ENCODE results near the gene STK10. TPM values are rescaled to one million over a fixed set of nuclear protein-coding genes. Genes with fewer than 3 reads are reported as not detected.
A peak's percentile ranks its signal among the peaks of the same experiment; 100 is the strongest.

STK10 gene
- total and polyA plus RNA-seq, 9 of the 15 experiments (the other 6 are each of a cell fraction or from before 2014, with no cell fraction given): 0.30 to 6.7 (median 2.4) TPM

DNA sequence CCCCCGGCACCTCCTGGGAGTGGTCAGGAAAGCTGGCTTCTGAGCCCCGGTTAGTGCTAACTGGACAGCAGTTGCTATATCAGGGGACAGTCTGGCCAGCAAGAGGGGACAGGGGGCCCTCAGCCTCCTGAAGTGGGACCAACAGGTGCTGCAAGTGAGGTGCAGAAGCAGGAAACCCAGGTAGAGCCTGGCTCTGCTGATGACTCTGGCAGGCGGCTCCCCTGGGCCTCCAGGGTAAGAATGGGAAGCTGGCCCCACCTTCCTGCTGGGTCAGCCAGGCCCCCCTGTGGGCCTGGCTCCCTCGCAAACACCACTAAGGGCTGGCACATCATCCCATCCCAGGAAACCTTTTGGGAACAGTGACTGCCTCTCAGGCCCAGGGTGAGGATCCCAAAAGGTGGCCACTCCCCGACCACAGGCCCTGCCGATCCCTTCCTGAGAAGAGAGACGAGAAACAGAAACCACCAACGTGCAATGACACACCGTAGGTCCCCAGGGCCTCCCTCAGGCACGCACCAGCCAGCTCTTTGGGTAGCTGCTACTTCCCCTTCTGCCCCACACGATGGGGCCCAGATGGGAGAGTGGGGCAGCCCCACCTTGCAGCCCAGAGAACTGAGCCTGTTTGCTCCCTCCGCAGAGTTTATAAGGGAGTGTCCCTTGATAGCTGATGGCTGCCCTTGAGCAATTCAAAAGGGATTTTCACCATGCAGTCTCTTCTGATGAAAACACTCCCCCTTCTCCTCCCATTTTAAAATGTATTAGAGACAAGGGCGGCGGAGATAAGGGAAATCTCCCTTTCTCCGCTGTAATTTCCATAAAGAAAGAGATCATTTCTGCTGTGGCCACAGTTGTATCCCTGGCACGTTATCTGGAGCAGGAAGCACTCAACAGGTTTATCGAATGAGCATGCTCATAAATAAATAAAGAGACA is 76.8 kb downstream of the STK10 start:
- no TSS peak for BruUV-seq (replicated peaks)
- in situ Hi-C loops (cut with MboI) (loop anchor here (5.0 to 10.0 kb wide), 2 partner anchors 76 to 254 kb away; partner anchors contain the start of gene STK10), intact Hi-C loops (cut with micrococcal nuclease) (loop anchor here (1.0 to 5.0 kb wide), 2 partner anchors 41 to 77 kb away; partner anchors contain the start of gene STK10)
- Histone ChIP-seq H3K4me3 (no peak overlapping the region), H3K4me1 (replicated peaks in 1 of 2; ENCODE audit: control insufficient read depth in 2 of 2, insufficient read depth in 2 of 2, low read length in 2 of 2) (peaks cover 26 to 28% of the 10 kb centered on the region in 2 experiments; a peak in 4 of 5 replicates), H3K4me2 (ENCODE audit: insufficient read depth, low read length) (peak overlapping the region; percentile 56), H3K36me3 (ENCODE audit: control insufficient read depth, insufficient read depth, low read length) (no peaks in the 10 kb centered on the region), H4K20me1 (replicated peaks; ENCODE audit: control insufficient read depth, insufficient read depth, low read length) (no peaks in the 10 kb centered on the region), H3K27ac (ENCODE audit: extremely low read depth, low read depth, low read length) (no peak overlapping the region), H3K9ac (ENCODE audit: insufficient read depth in 1 of 2, low read depth in 2 of 2, low read length in 2 of 2) (peak overlapping the region in 1 of 2 experiments; percentile 66; a peak in 2 of 4 replicates), H3K9me1 (ENCODE audit: control insufficient read depth, insufficient read depth, low read length) (no peaks in the 10 kb centered on the region), H2AFZ (ENCODE audit: low read depth, low read length) (peak overlapping the region; percentile 69), H3K79me2 (ENCODE audit: control insufficient read depth, insufficient read depth, low read length) (no peaks in the 10 kb centered on the region), H3K27me3 (ENCODE audit: control insufficient read depth in 2 of 2, insufficient read depth in 2 of 2, low read length in 2 of 2) (0 out of 5 replicates have a peak, but pooled peaks cover 0 to 5% of the 10 kb centered on the region in 2 experiments), H3K9me3 (replicated peaks; ENCODE audit: control insufficient read depth, insufficient read depth, low read depth, low read length) (no peaks in the 10 kb centered on the region)
- CTCF ChIA-PET (ENCODE audit: low intra/inter-chr PET ratio): interaction anchor here (1.2 kb wide), 1 partner anchor 78 kb away, joined by 3 read pairs; no protein-coding TSS in a partner anchor
- whole genome bisulfite sequencing (ENCODE audit: insufficient coverage, low coverage, missing lambda C conversion rate): 23% methylated on average over 15 of the region's 17 CpGs
- peak; percentile 37 to 50 (median 39) for DNase-seq (ENCODE audit: extremely low read depth in 1 of 4, low spot score in 3 of 4)
- ATAC-seq: peak; percentile 79
- FAIRE-seq: peak; percentile 11
- POLR2A ChIA-PET: interaction anchor here (0.7 to 1.2 kb wide), 2 partner anchors 8 to 77 kb away, joined by 3 to 4 read pairs; partner anchors contain the start of gene STK10
- no peak for TF ChIP-seq KLF1 (tag; IDR thresholded peaks at IDR 0.05)
- peak; percentile 67 for TF ChIP-seq CTBP1 (IDR thresholded peaks at IDR 0.05; ENCODE audit: borderline replicate concordance)
- TF ChIP-seq HMGN3 (IDR thresholded peaks at IDR 0.05; ENCODE audit: borderline replicate concordance, extremely low read depth, insufficient read length, low read depth, low read length): no peak
- TF ChIP-seq XRCC4 (IDR thresholded peaks at IDR 0.05; ENCODE audit: extremely low read depth, insufficient read depth, insufficient read length): no peak
- TF ChIP-seq ZNF695 (CRISPR knock-in tag; IDR thresholded peaks at IDR 0.05): no peak
- TF ChIP-seq RBFOX2 (IDR thresholded peaks at IDR 0.05; ENCODE audit: low read depth, low read length): no peak
- TF ChIP-seq, protein P1, sequence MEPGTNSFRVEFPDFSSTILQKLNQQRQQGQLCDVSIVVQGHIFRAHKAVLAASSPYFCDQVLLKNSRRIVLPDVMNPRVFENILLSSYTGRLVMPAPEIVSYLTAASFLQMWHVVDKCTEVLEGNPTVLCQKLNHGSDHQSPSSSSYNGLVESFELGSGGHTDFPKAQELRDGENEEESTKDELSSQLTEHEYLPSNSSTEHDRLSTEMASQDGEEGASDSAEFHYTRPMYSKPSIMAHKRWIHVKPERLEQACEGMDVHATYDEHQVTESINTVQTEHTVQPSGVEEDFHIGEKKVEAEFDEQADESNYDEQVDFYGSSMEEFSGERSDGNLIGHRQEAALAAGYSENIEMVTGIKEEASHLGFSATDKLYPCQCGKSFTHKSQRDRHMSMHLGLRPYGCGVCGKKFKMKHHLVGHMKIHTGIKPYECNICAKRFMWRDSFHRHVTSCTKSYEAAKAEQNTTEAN (CRISPR knock-in tag; IDR thresholded peaks at IDR 0.05): no peak
- no peak for TF ChIP-seq ZFX (CRISPR knock-in tag; IDR thresholded peaks at IDR 0.05)
- no peak for TF ChIP-seq ZSCAN29 (IDR thresholded peaks at IDR 0.05)
- TF ChIP-seq, protein P2, sequence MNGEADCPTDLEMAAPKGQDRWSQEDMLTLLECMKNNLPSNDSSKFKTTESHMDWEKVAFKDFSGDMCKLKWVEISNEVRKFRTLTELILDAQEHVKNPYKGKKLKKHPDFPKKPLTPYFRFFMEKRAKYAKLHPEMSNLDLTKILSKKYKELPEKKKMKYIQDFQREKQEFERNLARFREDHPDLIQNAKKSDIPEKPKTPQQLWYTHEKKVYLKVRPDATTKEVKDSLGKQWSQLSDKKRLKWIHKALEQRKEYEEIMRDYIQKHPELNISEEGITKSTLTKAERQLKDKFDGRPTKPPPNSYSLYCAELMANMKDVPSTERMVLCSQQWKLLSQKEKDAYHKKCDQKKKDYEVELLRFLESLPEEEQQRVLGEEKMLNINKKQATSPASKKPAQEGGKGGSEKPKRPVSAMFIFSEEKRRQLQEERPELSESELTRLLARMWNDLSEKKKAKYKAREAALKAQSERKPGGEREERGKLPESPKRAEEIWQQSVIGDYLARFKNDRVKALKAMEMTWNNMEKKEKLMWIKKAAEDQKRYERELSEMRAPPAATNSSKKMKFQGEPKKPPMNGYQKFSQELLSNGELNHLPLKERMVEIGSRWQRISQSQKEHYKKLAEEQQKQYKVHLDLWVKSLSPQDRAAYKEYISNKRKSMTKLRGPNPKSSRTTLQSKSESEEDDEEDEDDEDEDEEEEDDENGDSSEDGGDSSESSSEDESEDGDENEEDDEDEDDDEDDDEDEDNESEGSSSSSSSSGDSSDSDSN (IDR thresholded peaks at IDR 0.05; ENCODE audit: borderline replicate concordance in 1 of 2, low read depth in 2 of 2, low read length in 2 of 2): peak; percentile 35 to 90; a peak in 2 of 4 replicates
- TF ChIP-seq ZNF197 (CRISPR knock-in tag; IDR thresholded peaks at IDR 0.05; ENCODE audit: low read depth): no peak
- no peak for TF ChIP-seq ZNF583 (CRISPR knock-in tag; IDR thresholded peaks at IDR 0.05)
- TF ChIP-seq PRPF4 (IDR thresholded peaks at IDR 0.05; ENCODE audit: insufficient read depth, low read depth, low read length, poor library complexity, severe bottlenecking): no peak
- TF ChIP-seq ZNF75A (CRISPR knock-in tag; IDR thresholded peaks at IDR 0.05): no peak
- TF ChIP-seq BDP1 (IDR thresholded peaks at IDR 0.05; ENCODE audit: insufficient read depth, insufficient read length): no peak
